ENCODE results near the gene TM9SF3. TPM values are rescaled to one million over a fixed set of nuclear protein-coding genes. Genes with fewer than 3 reads are reported as not detected.
A peak's percentile ranks its signal among the peaks of the same experiment; 100 is the strongest.

TM9SF3 gene
- total RNA-seq, 1 donor from 2014 or later, result 78.5 TPM

GRCh38 chr10:96501985-96502384 lies 84.8 kb downstream of the TM9SF3 start:
- no peak for TF ChIP-seq CTCF (IDR thresholded peaks at IDR 0.05; ENCODE audit: insufficient read depth, low read length, poor library complexity, severe bottlenecking)
- DNase-seq (ENCODE audit: low read depth), result peak; percentile 78
- H3K4me3 ChIP-seq (ENCODE audit: low read depth, low read length), result no peak overlapping the region

GRCh38 chr10:96500519-96500918 lies 86.3 kb downstream of the TM9SF3 start:
- Histone ChIP-seq H3K27me3 (ENCODE audit: control insufficient read depth, insufficient read depth, low read length) (no peaks in the 10 kb centered on the region), H3K36me3 (ENCODE audit: control insufficient read depth, insufficient read depth, low read length) (no peaks in the 10 kb centered on the region), H3K4me3 (ENCODE audit: low read depth, low read length) (no peak overlapping the region)
- TF ChIP-seq CTCF (IDR thresholded peaks at IDR 0.05; ENCODE audit: insufficient read depth, low read length, poor library complexity, severe bottlenecking), result no peak
- no peak for DNase-seq (ENCODE audit: low read depth)

More at GRCh38 chr10:96501985-96502384, 84.8 kb downstream of the TM9SF3 start:
- H3K27me3 ChIP-seq (ENCODE audit: control insufficient read depth, insufficient read depth, low read length), result no peaks in the 10 kb centered on the region
- H3K36me3 ChIP-seq (ENCODE audit: control insufficient read depth, insufficient read depth, low read length), result no peaks in the 10 kb centered on the region

GRCh38 chr10:96500050-96500449 lies 86.8 kb downstream of the TM9SF3 start:
- DNase-seq (ENCODE audit: low read depth), result no peak
- no peaks in the 10 kb centered on the region for H3K27me3 ChIP-seq (ENCODE audit: control insufficient read depth, insufficient read depth, low read length)
- TF ChIP-seq CTCF (IDR thresholded peaks at IDR 0.05; ENCODE audit: insufficient read depth, low read length, poor library complexity, severe bottlenecking), result no peak
- no peaks in the 10 kb centered on the region for H3K36me3 ChIP-seq (ENCODE audit: control insufficient read depth, insufficient read depth, low read length)
- no peak overlapping the region for H3K4me3 ChIP-seq (ENCODE audit: low read depth, low read length)

GRCh38 chr10:96497391-96497790 lies 89.4 kb downstream of the TM9SF3 start:
- Histone ChIP-seq H3K36me3 (ENCODE audit: control insufficient read depth, insufficient read depth, low read length) (no peaks in the 10 kb centered on the region), H3K27me3 (ENCODE audit: control insufficient read depth, insufficient read depth, low read length) (no peaks in the 10 kb centered on the region), H3K4me3 (ENCODE audit: low read depth, low read length) (no peak overlapping the region)
- TF ChIP-seq CTCF (IDR thresholded peaks at IDR 0.05; ENCODE audit: insufficient read depth, low read length, poor library complexity, severe bottlenecking), result no peak
- no peak for DNase-seq (ENCODE audit: low read depth)

GRCh38 chr10:96496281-96496925 lies 90.4 kb downstream of the TM9SF3 start:
- no peaks in the 10 kb centered on the region for H3K27me3 ChIP-seq (ENCODE audit: control insufficient read depth, insufficient read depth, low read length)
- H3K36me3 ChIP-seq (ENCODE audit: control insufficient read depth, insufficient read depth, low read length), result no peaks in the 10 kb centered on the region
- no peak for TF ChIP-seq CTCF (IDR thresholded peaks at IDR 0.05; ENCODE audit: insufficient read depth, low read length, poor library complexity, severe bottlenecking)

GRCh38 chr10:96495544-96495943 lies 91.3 kb downstream of the TM9SF3 start:
- DNase-seq (ENCODE audit: low read depth), result no peak
- no peaks in the 10 kb centered on the region for H3K36me3 ChIP-seq (ENCODE audit: control insufficient read depth, insufficient read depth, low read length)
- no peak overlapping the region for H3K4me3 ChIP-seq (ENCODE audit: low read depth, low read length)
- H3K27me3 ChIP-seq (ENCODE audit: control insufficient read depth, insufficient read depth, low read length), result no peaks in the 10 kb centered on the region
- TF ChIP-seq CTCF (IDR thresholded peaks at IDR 0.05; ENCODE audit: insufficient read depth, low read length, poor library complexity, severe bottlenecking), result no peak

More at GRCh38 chr10:96496281-96496925, 90.4 kb downstream of the TM9SF3 start:
- H3K4me3 ChIP-seq (ENCODE audit: low read depth, low read length), result no peak overlapping the region
- no peak for DNase-seq (ENCODE audit: low read depth)

All from kidney epithelial cell (primary cell).